HG02759 (cell line): Measurements from ENCODE around the gene SENP7.
"Not testable (repeated sequence)": the region's sequence is repeated elsewhere in the genome, so short reads cannot be mapped to it uniquely, and the experiment has no call there.

Source experiments
- ATAC-seq: cut with Tn5 transposase; IDR thresholded peaks from one replicate; pipeline ENCODE4 v1.9.1; 2021; ENCODE audit warnings: mild to moderate bottlenecking, moderate library complexity; ENCODE audit not compliant: unreplicated experiment

SENP7 gene

GRCh38 chr3:101464235-101464634 lies 48.8 kb downstream of the SENP7 start:
- no peak for ATAC-seq

GRCh38 chr3:101461451-101461850 lies 51.6 kb downstream of the SENP7 start:
- ATAC-seq: no peak

- ATAC-seq: no peak
Observed at GRCh38 chr3:101458387-101458786, 54.6 kb downstream of the SENP7 start.

GRCh38 chr3:101454629-101455028 lies 58.4 kb downstream of the SENP7 start:
- ATAC-seq: no peak

- no peak for ATAC-seq
Observed at GRCh38 chr3:101453961-101454360, 59.1 kb downstream of the SENP7 start.

GRCh38 chr3:101438641-101439040 lies 74.4 kb downstream of the SENP7 start:
- ATAC-seq: not testable (repeated sequence)

- no peak for ATAC-seq
Observed at GRCh38 chr3:101433652-101434051, 79.4 kb downstream of the SENP7 start.

- ATAC-seq: no peak
Observed at GRCh38 chr3:101423984-101424888, 88.8 kb downstream of the SENP7 start.

- ATAC-seq: no peak
Observed at GRCh38 chr3:101418851-101419250, 94.2 kb downstream of the SENP7 start.

GRCh38 chr3:101414121-101414520 lies 98.9 kb downstream of the SENP7 start:
- ATAC-seq: no peak

GRCh38 chr3:101413656-101414055 lies 99.4 kb downstream of the SENP7 start:
- no peak for ATAC-seq

GRCh38 chr3:101391413-101391950 lies 121.5 kb downstream of the SENP7 start:
- ATAC-seq: no peak

- ATAC-seq: no peak
Observed at GRCh38 chr3:101388706-101389105, 124.3 kb downstream of the SENP7 start.

- ATAC-seq: no peak
Observed at GRCh38 chr3:101387351-101387750, 125.7 kb downstream of the SENP7 start.

GRCh38 chr3:101384426-101384825 lies 128.6 kb downstream of the SENP7 start:
- no peak for ATAC-seq

- ATAC-seq: no peak
Observed at GRCh38 chr3:101383656-101384055, 129.4 kb downstream of the SENP7 start.

GRCh38 chr3:101383156-101383575 lies 129.8 kb downstream of the SENP7 start:
- ATAC-seq: no peak

GRCh38 chr3:101381809-101382208 lies 131.2 kb downstream of the SENP7 start:
- ATAC-seq: no peak

- ATAC-seq: peak; percentile 91
Observed at GRCh38 chr3:101379658-101380376, 133.2 kb downstream of the SENP7 start.

- ATAC-seq: no peak
Observed at GRCh38 chr3:101377796-101378195, 135.2 kb downstream of the SENP7 start.

- ATAC-seq: no peak
Observed at GRCh38 chr3:101377209-101377608, 135.8 kb downstream of the SENP7 start.

- no peak for ATAC-seq
Observed at GRCh38 chr3:101375586-101375985, 137.4 kb downstream of the SENP7 start.
